IMR-90 (cell line): Measurements from ENCODE around the gene OR51A4. TPM values are rescaled to one million over a fixed set of nuclear protein-coding genes. Genes with fewer than 3 reads are reported as not detected.

Experiments
- ATAC-seq: fragments of 200-7000 bp; cut with Tn5 transposase; 2 replicates; pipeline ENCODE4 v1.9.1; 2020; ENCODE audit warnings: low read depth, mild to moderate bottlenecking, moderate library complexity
- BruUV-seq: library from RNA; stranded (reverse); fragments of 400-500 nt; replicated peaks from 2 replicates; lab custom pipeline; 2021; lab: Mats Ljungman, UMichigan
- CTCF ChIA-PET: fragments of 300-600 bp; formaldehyde crosslinking; extraction: SDS; loops from one replicate; lab custom pipeline; 2021; ENCODE audit warnings: antibody characterized with exemption; lab: Yijun Ruan, JAX
- POLR2A ChIA-PET: fragments of 300-600 bp; sonication (Branson Sonifier 250); formaldehyde crosslinking; loops from one replicate; lab custom pipeline; 2022; ENCODE audit warnings: antibody characterized with exemption; ENCODE audit not compliant: unreplicated experiment; lab: Charles Lee
- DNase-seq: peaks from one replicate; pipeline ENCODE4 v3.0.0; 2013
- H2AFZ ChIP-seq: replicated peaks from 2 replicates; pipeline ENCODE3; 2013; ENCODE audit warnings: low read length, mild to moderate bottlenecking; ENCODE audit not compliant: poor library complexity
- H2AK5ac ChIP-seq: 2 replicates; pipeline ENCODE4 v1.6.1; 2013; ENCODE audit warnings: low read depth, low read length, inconsistent platforms
- H2AK9ac ChIP-seq: replicated peaks from 2 replicates; pipeline ENCODE3; 2013; ENCODE audit warnings: mild to moderate bottlenecking, low read depth, low read length, moderate library complexity; ENCODE audit not compliant: poor library complexity
- H2BK120ac ChIP-seq: 2 replicates; pipeline ENCODE4 v1.6.1; 2013; ENCODE audit warnings: low read depth, low read length, inconsistent platforms
- H2BK15ac ChIP-seq: 3 replicates; pipeline ENCODE4 v1.6.1; 2013; ENCODE audit warnings: low read depth, low read length, inconsistent platforms
- H2BK20ac ChIP-seq: 2 replicates; pipeline ENCODE4 v1.6.1; 2013; ENCODE audit warnings: low read depth, mild to moderate bottlenecking, inconsistent platforms, low read length, moderate library complexity
- H2BK5ac ChIP-seq: 2 replicates; pipeline ENCODE4 v1.6.1; 2013; ENCODE audit warnings: mild to moderate bottlenecking, low read depth, low read length, inconsistent platforms; ENCODE audit not compliant: poor library complexity, severe bottlenecking
- H3K14ac ChIP-seq: replicated peaks from 2 replicates; pipeline ENCODE4 v1.6.1; 2013; ENCODE audit warnings: low read depth, low read length, inconsistent platforms
- H3K18ac ChIP-seq: 2 replicates; pipeline ENCODE4 v1.6.1; 2013; ENCODE audit warnings: low read depth, low read length, control low read depth
- H3K23ac ChIP-seq: 2 replicates; pipeline ENCODE4 v1.6.1; 2013; ENCODE audit warnings: low read depth, low read length, inconsistent platforms
- H3K27ac ChIP-seq: 2 replicates; pipeline ENCODE4 v1.5.1; 2013; ENCODE audit warnings: mild to moderate bottlenecking, control low read depth, low read length; ENCODE audit not compliant: insufficient read depth
- H3K27me3 ChIP-seq: 2 replicates; pipeline ENCODE4 v1.6.1; 2013; ENCODE audit warnings: low read length; ENCODE audit not compliant: control insufficient read depth, insufficient read depth
- H3K36me3 ChIP-seq: 2 replicates; pipeline ENCODE4 v1.6.1; 2013; ENCODE audit warnings: low read length, mixed read lengths; ENCODE audit not compliant: control insufficient read depth, insufficient read depth
- H3K4ac ChIP-seq: 2 replicates; pipeline ENCODE4 v1.6.1; 2013; ENCODE audit warnings: low read depth, low read length, inconsistent platforms
- H3K4me1 ChIP-seq: 2 replicates; pipeline ENCODE4 v1.6.1; 2013; ENCODE audit warnings: low read length, mixed read lengths; ENCODE audit not compliant: control insufficient read depth, insufficient read depth
- H3K4me2 ChIP-seq: 2 replicates; pipeline ENCODE4 v1.6.1; 2013; ENCODE audit warnings: low read depth, mild to moderate bottlenecking, control low read depth, low read length, moderate library complexity
- H3K4me3 ChIP-seq: 2 replicates; pipeline ENCODE4 v1.5.1; 2013; ENCODE audit warnings: low read depth, mild to moderate bottlenecking, control low read depth, low read length, moderate library complexity; ENCODE audit not compliant: insufficient read depth
- H3K56ac ChIP-seq: 2 replicates; pipeline ENCODE4 v1.6.1; 2013; ENCODE audit warnings: low read length, inconsistent platforms; ENCODE audit not compliant: insufficient read depth; ENCODE audit errors: extremely low read depth
- H3K79me1 ChIP-seq, 2 experiments: 2 replicates each; pipeline ENCODE4 v1.6.1; 2013; ENCODE audit warnings: low read length in 2 of 2, inconsistent platforms in 1 of 2, low read depth in 1 of 2
- H3K9ac ChIP-seq: 2 replicates; pipeline ENCODE4 v1.6.1; 2013; ENCODE audit warnings: low read depth, low read length, control low read depth
- H3K9me1 ChIP-seq: 2 replicates; pipeline ENCODE4 v1.6.1; 2013; ENCODE audit warnings: low read length, inconsistent platforms; ENCODE audit not compliant: insufficient read depth
- H3K9me3 ChIP-seq: 2 replicates; pipeline ENCODE4 v1.6.1; 2013; ENCODE audit warnings: low read length; ENCODE audit not compliant: control insufficient read depth, insufficient read depth
- H4K20me1 ChIP-seq: 2 replicates; pipeline ENCODE4 v1.6.1; 2013; ENCODE audit warnings: low read length, inconsistent platforms; ENCODE audit not compliant: insufficient read depth
- H4K5ac ChIP-seq: 2 replicates; pipeline ENCODE4 v1.6.1; 2013; ENCODE audit warnings: mild to moderate bottlenecking, low read depth, low read length, control low read depth
- H4K8ac ChIP-seq, 2 experiments: 2 replicates each; pipeline ENCODE4 v1.6.1; 2013; ENCODE audit warnings: low read depth in 2 of 2, low read length in 2 of 2, control low read depth in 1 of 2, inconsistent platforms in 1 of 2
- H4K91ac ChIP-seq: 2 replicates; pipeline ENCODE4 v1.6.1; 2013; ENCODE audit warnings: low read depth, low read length, inconsistent platforms; ENCODE audit not compliant: insufficient read depth
- BHLHE40 ChIP-seq: fragments of 150-350 bp; IDR thresholded peaks from 2 replicates; pipeline ENCODE4 v1.6.1; 2016; ENCODE audit warnings: mild to moderate bottlenecking, low read depth, low read length
- CEBPB ChIP-seq: IDR thresholded peaks from 2 replicates; pipeline ENCODE4 v1.6.1; 2012; ENCODE audit warnings: low read depth, low read length, improper control_type of control experiment
- CHD1 ChIP-seq: IDR thresholded peaks from 2 replicates; pipeline ENCODE4 v1.6.1; 2012; ENCODE audit warnings: low read depth, low read length, improper control_type of control experiment
- FOS ChIP-seq: fragments of 150-350 bp; IDR thresholded peaks from 2 replicates; pipeline ENCODE4 v1.6.1; 2016; ENCODE audit warnings: low read depth, low read length
- MAFK ChIP-seq: IDR thresholded peaks from 2 replicates; pipeline ENCODE4 v1.6.1; 2012; ENCODE audit warnings: low read depth, low read length, improper control_type of control experiment
- MAZ ChIP-seq: IDR thresholded peaks from 2 replicates; pipeline ENCODE4 v1.6.1; 2012; ENCODE audit warnings: low read depth, mild to moderate bottlenecking, low read length, improper control_type of control experiment, moderate library complexity, borderline replicate concordance
- MXI1 ChIP-seq: IDR thresholded peaks from 2 replicates; pipeline ENCODE4 v1.6.1; 2012; ENCODE audit warnings: low read depth, mild to moderate bottlenecking, low read length, moderate library complexity, borderline replicate concordance
- NFE2L2 ChIP-seq: fragments of 150-350 bp; IDR thresholded peaks from 2 replicates; pipeline ENCODE4 v1.6.1; 2016; ENCODE audit warnings: low read depth, mild to moderate bottlenecking, low read length
- POLR2A ChIP-seq: IDR thresholded peaks from 2 replicates; pipeline ENCODE4 v1.6.1; 2012; ENCODE audit warnings: mild to moderate bottlenecking, low read depth, low read length
- RAD21 ChIP-seq: IDR thresholded peaks from 2 replicates; pipeline ENCODE4 v1.6.1; 2012; ENCODE audit warnings: low read length, improper control_type of control experiment
- RCOR1 ChIP-seq: IDR thresholded peaks from 2 replicates; pipeline ENCODE4 v1.6.1; 2012; ENCODE audit warnings: mild to moderate bottlenecking, low read length, improper control_type of control experiment; ENCODE audit not compliant: insufficient replicate concordance
- RFX5 ChIP-seq: IDR thresholded peaks from 2 replicates; pipeline ENCODE4 v1.8.0; 2012; ENCODE audit warnings: low read depth, mild to moderate bottlenecking, low read length, moderate library complexity
- SMC3 ChIP-seq: fragments of 150-350 bp; IDR thresholded peaks from 2 replicates; pipeline ENCODE4 v1.6.1; 2016; ENCODE audit warnings: low read depth, mild to moderate bottlenecking, antibody characterized with exemption, low read length, moderate library complexity
- WGBS, 2 experiments: methylation state at CpG; one replicate each; pipeline versions ENCODE4 v1.1.5 to v1.1.7; 2013; ENCODE audit warnings: missing lambda C conversion rate in 2 of 2; ENCODE audit not compliant: insufficient read length in 1 of 2; ENCODE audit errors: extremely low coverage in 2 of 2; 5-methylcytosine and 5-hydroxymethylcytosine counted together
- dilution Hi-C: fragments of 300-500 bp; cut with HindIII; formaldehyde crosslinking; loops from one replicate; pipeline ENCODE4 v1.14.3; 2018; ENCODE audit warnings: low sequenced_read_pairs; ENCODE audit not compliant: unreplicated experiment
- in situ Hi-C: fragments of 300-500 bp; cut with MboI; formaldehyde crosslinking; loops from 3 replicates; pipeline ENCODE4 v1.14.3; 2019; ENCODE audit warnings: low sequenced_read_pairs, inconsistent platforms, mixed read lengths
- intact Hi-C: fragments of 100-400 bp; cut with micrococcal nuclease; formaldehyde crosslinking; loops from 2 replicates; pipeline ENCODE4 v1.10.0; 2022
- polyA plus RNA-seq, 3 experiments: library from polyadenylated mRNA; depleted of rRNA; stranded (reverse); fragments of >200 nt; gene quantifications; 2 replicates each; pipeline ENCODE4 v1.2.3, GENCODE V29; 2012; ENCODE audit warnings: low replicate concordance in 1 of 3
- total RNA-seq: library from RNA; depleted of rRNA; stranded (reverse); fragments of >200 nt; gene quantifications from 2 replicates; pipeline ENCODE4 v1.2.3, GENCODE V29; 2012
- TF ChIP-seq, protein P1 (sequence below): conservative IDR thresholded peaks from 2 replicates; pipeline ENCODE4 v1.5.1; 2012; ENCODE audit warnings: mild to moderate bottlenecking, low read depth, low read length, improper control_type of control experiment
- TF ChIP-seq, protein P2 (sequence below): fragments of 150-350 bp; IDR thresholded peaks from 2 replicates; pipeline ENCODE4 v1.6.1; 2017; ENCODE audit warnings: mild to moderate bottlenecking, antibody characterized with exemption, low read length, low read depth
- TF ChIP-seq, protein P3 (sequence below): fragments of 150-350 bp; IDR thresholded peaks from 2 replicates; pipeline ENCODE4 v1.6.1; 2016; ENCODE audit warnings: low read depth, mild to moderate bottlenecking, low read length, moderate library complexity, borderline replicate concordance

The OR51A4 gene
- total and polyA plus RNA-seq, 2 of the 4 experiments (the other 2 are of a cell fraction), result not detected

DNA sequence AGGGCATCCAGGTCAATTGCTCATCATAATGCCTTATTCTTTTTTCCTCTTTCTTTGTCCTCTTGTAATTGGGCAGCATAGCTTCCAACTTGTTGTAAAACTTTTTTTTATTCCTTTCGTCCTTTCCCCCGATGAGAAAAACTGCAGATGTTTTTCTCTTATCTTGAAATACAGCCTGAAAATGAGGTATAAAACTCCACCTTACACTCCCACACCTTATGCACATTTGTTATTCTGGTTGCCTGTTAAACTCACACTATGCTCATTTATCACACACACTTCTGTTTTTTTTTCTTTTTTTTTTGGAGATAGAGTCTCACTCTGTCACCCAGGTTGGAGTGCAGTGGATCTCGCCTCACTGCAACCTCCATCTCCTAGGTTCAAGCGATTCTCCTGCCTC, 10.0 kb upstream of the OR51A4 start:
- Histone ChIP-seq H3K9me1 (no peaks in the 10 kb centered on the region), H4K20me1 (no peaks in the 10 kb centered on the region), H3K18ac (no peak overlapping the region), H3K56ac (no peak overlapping the region), H3K36me3 (no peaks in the 10 kb centered on the region), H3K79me1 (no peaks in the 10 kb centered on the region), H2AFZ (no peak overlapping the region), H2BK20ac (no peak overlapping the region), H3K27ac (no peak overlapping the region), H2BK5ac (no peak overlapping the region), H4K5ac (no peak overlapping the region), H3K4me1 (no peaks in the 10 kb centered on the region), H2AK5ac (no peak overlapping the region), H2BK120ac (no peak overlapping the region), H3K9me3 (no peaks in the 10 kb centered on the region), H3K4ac (no peak overlapping the region), H3K27me3 (no peaks in the 10 kb centered on the region), H3K9ac (no peak overlapping the region), H2AK9ac (no peak overlapping the region), H3K4me3 (no peak overlapping the region), H4K91ac (no peak overlapping the region), H3K4me2 (no peak overlapping the region), H4K8ac (no peak overlapping the region), H3K14ac (no peak overlapping the region), H2BK15ac (no peak overlapping the region), H3K23ac (no peak overlapping the region)
- DNase-seq, result no peak
- intact Hi-C loops (no loop called here), in situ Hi-C loops (no loop called here), dilution Hi-C loops (no loop called here)
- BruUV-seq, result no TSS peak
- no CpG with 5 or more reads among the region's 4 CpGs for WGBS, 2 experiments
- POLR2A ChIA-PET, result no interaction called here
- no peak for TF ChIP-seq CEBPB
- TF ChIP-seq, protein P1, sequence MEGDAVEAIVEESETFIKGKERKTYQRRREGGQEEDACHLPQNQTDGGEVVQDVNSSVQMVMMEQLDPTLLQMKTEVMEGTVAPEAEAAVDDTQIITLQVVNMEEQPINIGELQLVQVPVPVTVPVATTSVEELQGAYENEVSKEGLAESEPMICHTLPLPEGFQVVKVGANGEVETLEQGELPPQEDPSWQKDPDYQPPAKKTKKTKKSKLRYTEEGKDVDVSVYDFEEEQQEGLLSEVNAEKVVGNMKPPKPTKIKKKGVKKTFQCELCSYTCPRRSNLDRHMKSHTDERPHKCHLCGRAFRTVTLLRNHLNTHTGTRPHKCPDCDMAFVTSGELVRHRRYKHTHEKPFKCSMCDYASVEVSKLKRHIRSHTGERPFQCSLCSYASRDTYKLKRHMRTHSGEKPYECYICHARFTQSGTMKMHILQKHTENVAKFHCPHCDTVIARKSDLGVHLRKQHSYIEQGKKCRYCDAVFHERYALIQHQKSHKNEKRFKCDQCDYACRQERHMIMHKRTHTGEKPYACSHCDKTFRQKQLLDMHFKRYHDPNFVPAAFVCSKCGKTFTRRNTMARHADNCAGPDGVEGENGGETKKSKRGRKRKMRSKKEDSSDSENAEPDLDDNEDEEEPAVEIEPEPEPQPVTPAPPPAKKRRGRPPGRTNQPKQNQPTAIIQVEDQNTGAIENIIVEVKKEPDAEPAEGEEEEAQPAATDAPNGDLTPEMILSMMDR, result no peak
- no peak for TF ChIP-seq CHD1
- TF ChIP-seq RAD21, result no peak
- no peak for TF ChIP-seq MAZ
- TF ChIP-seq FOS, result no peak
- TF ChIP-seq, protein P2, sequence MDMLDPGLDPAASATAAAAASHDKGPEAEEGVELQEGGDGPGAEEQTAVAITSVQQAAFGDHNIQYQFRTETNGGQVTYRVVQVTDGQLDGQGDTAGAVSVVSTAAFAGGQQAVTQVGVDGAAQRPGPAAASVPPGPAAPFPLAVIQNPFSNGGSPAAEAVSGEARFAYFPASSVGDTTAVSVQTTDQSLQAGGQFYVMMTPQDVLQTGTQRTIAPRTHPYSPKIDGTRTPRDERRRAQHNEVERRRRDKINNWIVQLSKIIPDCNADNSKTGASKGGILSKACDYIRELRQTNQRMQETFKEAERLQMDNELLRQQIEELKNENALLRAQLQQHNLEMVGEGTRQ, result no peak
- no peak for TF ChIP-seq RFX5
- TF ChIP-seq NFE2L2, result no peak
- no peak for TF ChIP-seq BHLHE40
- TF ChIP-seq POLR2A, result no peak
- TF ChIP-seq RCOR1, result no peak
- no peak for TF ChIP-seq SMC3
- TF ChIP-seq MXI1, result no peak
- TF ChIP-seq, protein P3, sequence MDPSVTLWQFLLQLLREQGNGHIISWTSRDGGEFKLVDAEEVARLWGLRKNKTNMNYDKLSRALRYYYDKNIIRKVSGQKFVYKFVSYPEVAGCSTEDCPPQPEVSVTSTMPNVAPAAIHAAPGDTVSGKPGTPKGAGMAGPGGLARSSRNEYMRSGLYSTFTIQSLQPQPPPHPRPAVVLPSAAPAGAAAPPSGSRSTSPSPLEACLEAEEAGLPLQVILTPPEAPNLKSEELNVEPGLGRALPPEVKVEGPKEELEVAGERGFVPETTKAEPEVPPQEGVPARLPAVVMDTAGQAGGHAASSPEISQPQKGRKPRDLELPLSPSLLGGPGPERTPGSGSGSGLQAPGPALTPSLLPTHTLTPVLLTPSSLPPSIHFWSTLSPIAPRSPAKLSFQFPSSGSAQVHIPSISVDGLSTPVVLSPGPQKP, result no peak
- TF ChIP-seq MAFK, result no peak
- CTCF ChIA-PET, result no interaction called here
- no peak for ATAC-seq
